HEK293T (cell line): ENCODE measurements around the gene HAO2.
"Not testable (repeated sequence)": the region's sequence is repeated elsewhere in the genome, so short reads cannot be mapped to it uniquely, and the experiment has no call there.

Experiments
- CTCF ChIA-PET: fragments of 350-600 bp; formaldehyde crosslinking; extraction: SDS; loops from one replicate; lab custom pipeline; 2021; ENCODE audit warnings: antibody characterized with exemption, inconsistent platforms; lab: Yijun Ruan, JAX
- POLR2A ChIA-PET: fragments of 350-600 bp; formaldehyde crosslinking; extraction: SDS; loops from one replicate; lab custom pipeline; 2020; ENCODE audit warnings: antibody characterized with exemption, inconsistent platforms; lab: Yijun Ruan, JAX
- DNase-seq: peaks from one replicate; pipeline ENCODE4 v3.0.0; 2012; ENCODE audit warnings: mixed read lengths; ENCODE audit errors: extremely low spot score
- ARNT ChIP-seq: fragments of 450-650 bp; IDR thresholded peaks from 2 replicates; pipeline ENCODE4 v1.6.1; 2017; ENCODE audit warnings: mild to moderate bottlenecking
- BHLHE40 ChIP-seq: fragments of 450-650 bp; IDR thresholded peaks from 2 replicates; pipeline ENCODE4 v1.6.1; 2016; ENCODE audit warnings: mild to moderate bottlenecking, moderate library complexity, borderline replicate concordance
- CTBP1 ChIP-seq: fragments of 450-650 bp; IDR thresholded peaks from 2 replicates; pipeline ENCODE4 v1.6.1; 2016; ENCODE audit warnings: borderline replicate concordance
- ELF4 ChIP-seq: fragments of 450-650 bp; IDR thresholded peaks from 2 replicates; pipeline ENCODE4 v1.6.1; 2017; ENCODE audit warnings: antibody characterized with exemption
- FOXA1 ChIP-seq: fragments of 450-650 bp; IDR thresholded peaks from 2 replicates; pipeline ENCODE4 v1.6.1; 2016; ENCODE audit warnings: mild to moderate bottlenecking
- FOXK2 ChIP-seq: fragments of 450-650 bp; IDR thresholded peaks from 2 replicates; pipeline ENCODE4 v1.6.1; 2016; ENCODE audit warnings: mild to moderate bottlenecking
- FOXM1 ChIP-seq: fragments of 450-650 bp; IDR thresholded peaks from 2 replicates; pipeline ENCODE4 v1.6.1; 2017; ENCODE audit warnings: mild to moderate bottlenecking, borderline replicate concordance
- HDGF ChIP-seq: fragments of 450-650 bp; IDR thresholded peaks from 2 replicates; pipeline ENCODE4 v1.6.1; 2017; ENCODE audit warnings: antibody characterized with exemption, borderline replicate concordance
- L3MBTL2 ChIP-seq: fragments of 450-650 bp; conservative IDR thresholded peaks from 2 replicates; pipeline ENCODE4 v1.6.1; 2016; ENCODE audit warnings: mild to moderate bottlenecking
- LEF1 ChIP-seq: fragments of 450-650 bp; IDR thresholded peaks from 2 replicates; pipeline ENCODE4 v1.6.1; 2017; ENCODE audit warnings: mild to moderate bottlenecking, borderline replicate concordance
- NFRKB ChIP-seq: fragments of 450-650 bp; IDR thresholded peaks from 2 replicates; pipeline ENCODE4 v1.6.1; 2016; ENCODE audit warnings: mild to moderate bottlenecking, moderate library complexity
- PKNOX1 ChIP-seq: fragments of 450-650 bp; IDR thresholded peaks from 2 replicates; pipeline ENCODE4 v1.6.1; 2016
- SP1 ChIP-seq: fragments of 450-650 bp; IDR thresholded peaks from 2 replicates; pipeline ENCODE4 v1.6.1; 2017
- SUZ12 ChIP-seq: fragments of 450-650 bp; IDR thresholded peaks from 2 replicates; pipeline ENCODE4 v1.6.1; 2016; ENCODE audit warnings: mild to moderate bottlenecking
- TARDBP ChIP-seq: fragments of 450-650 bp; IDR thresholded peaks from 2 replicates; pipeline ENCODE4 v1.6.1; 2016
- ZNF384 ChIP-seq: fragments of 450-650 bp; IDR thresholded peaks from 2 replicates; pipeline ENCODE4 v1.6.1; 2016

Gene HAO2

GRCh38 chr1:119348941-119349340, 19.6 kb upstream of the HAO2 start:
- no peak for DNase-seq
- ChIA-PET CTCF (no interaction called here), POLR2A (no interaction called here)
- TF ChIP-seq TARDBP (no peak), ZNF384 (no peak), HDGF (no peak), SP1 (no peak), FOXA1 (no peak), CTBP1 (no peak), FOXK2 (no peak), SUZ12 (no peak), ARNT (no peak), FOXM1 (no peak), LEF1 (no peak), L3MBTL2 (no peak)

GRCh38 chr1:119350866-119351265, 17.7 kb upstream of the HAO2 start:
- POLR2A ChIA-PET, DNase-seq: not testable (repeated sequence)
- CTCF ChIA-PET, result interaction anchor here (1.1 kb wide), 1 partner anchor 23 kb away, joined by 3 read pairs; no protein-coding TSS in a partner anchor

GRCh38 chr1:119351997-119352396, 16.6 kb upstream of the HAO2 start:
- ChIA-PET CTCF (interaction anchor here (0.6 to 1.1 kb wide), 2 partner anchors 24 to 231 kb away, joined by 3 to 4 read pairs; no protein-coding TSS in a partner anchor), POLR2A (no interaction called here)
- DNase-seq, result no peak
- no peak for TF ChIP-seq FOXK2
- no peak for TF ChIP-seq ELF4
- no peak for TF ChIP-seq HDGF
- TF ChIP-seq NFRKB, result no peak
- TF ChIP-seq SUZ12, result no peak
- TF ChIP-seq FOXM1, result no peak
- TF ChIP-seq CTBP1, result no peak
- TF ChIP-seq ZNF384, result no peak
- no peak for TF ChIP-seq ARNT
- no peak for TF ChIP-seq SP1
- no peak for TF ChIP-seq BHLHE40
- no peak for TF ChIP-seq LEF1
- TF ChIP-seq FOXA1, result no peak
- no peak for TF ChIP-seq TARDBP
- TF ChIP-seq L3MBTL2, result no peak

GRCh38 chr1:119353836-119354235, 14.7 kb upstream of the HAO2 start:
- no peak for DNase-seq
- ChIA-PET CTCF (no interaction called here), POLR2A (no interaction called here)
- TF ChIP-seq FOXM1, result no peak

- ChIA-PET CTCF (interaction anchor here (1.4 kb wide), 1 partner anchor 8 kb away, joined by 9 read pairs; no protein-coding TSS in a partner anchor), POLR2A (no interaction called here)
- DNase-seq, result no peak
- no peak for TF ChIP-seq TARDBP
- TF ChIP-seq SP1, result no peak
- TF ChIP-seq FOXA1, result no peak
- TF ChIP-seq FOXM1, result no peak
- TF ChIP-seq SUZ12, result no peak
- no peak for TF ChIP-seq ARNT
- TF ChIP-seq BHLHE40, result no peak
- TF ChIP-seq HDGF, result no peak
- no peak for TF ChIP-seq FOXK2
- TF ChIP-seq LEF1, result no peak
- no peak for TF ChIP-seq NFRKB
- TF ChIP-seq CTBP1, result no peak
- TF ChIP-seq PKNOX1, result no peak
- no peak for TF ChIP-seq ELF4
- no peak for TF ChIP-seq L3MBTL2
- no peak for TF ChIP-seq ZNF384
Measured at GRCh38 chr1:119358636-119359035, 9.9 kb upstream of the HAO2 start.

GRCh38 chr1:119359730-119360129, 8.9 kb upstream of the HAO2 start:
- ChIA-PET CTCF (no interaction called here), POLR2A (no interaction called here)
- TF ChIP-seq FOXK2, result no peak
- no peak for TF ChIP-seq PKNOX1
- TF ChIP-seq LEF1, result no peak
- no peak for TF ChIP-seq L3MBTL2
- TF ChIP-seq BHLHE40, result no peak
- TF ChIP-seq ARNT, result no peak
- no peak for TF ChIP-seq SUZ12
- no peak for TF ChIP-seq ELF4
- TF ChIP-seq CTBP1, result no peak
- TF ChIP-seq TARDBP, result no peak
- no peak for TF ChIP-seq SP1
- no peak for TF ChIP-seq FOXM1
- no peak for TF ChIP-seq FOXA1
- no peak for TF ChIP-seq ZNF384
- TF ChIP-seq HDGF, result no peak
- DNase-seq, result no peak

- TF ChIP-seq L3MBTL2, result no peak
- no peak for TF ChIP-seq SP1
- TF ChIP-seq ZNF384, result no peak
- TF ChIP-seq NFRKB, result no peak
- TF ChIP-seq SUZ12, result no peak
- TF ChIP-seq HDGF, result no peak
- TF ChIP-seq PKNOX1, result no peak
- TF ChIP-seq TARDBP, result no peak
- no peak for TF ChIP-seq ELF4
- no peak for TF ChIP-seq CTBP1
- TF ChIP-seq LEF1, result no peak
- ChIA-PET CTCF (interaction anchor here (0.9 kb wide), 1 partner anchor 86 kb away, joined by 3 read pairs; no protein-coding TSS in a partner anchor), POLR2A (no interaction called here)
- DNase-seq, result no peak
Measured at GRCh38 chr1:119361205-119361604, 7.4 kb upstream of the HAO2 start.
